ENCODE data around the gene MYO5C. TPM values are rescaled to one million over a fixed set of nuclear protein-coding genes. Genes with fewer than 3 reads are reported as not detected.

The MYO5C gene
- total and polyA plus RNA-seq, 10 of the 15 experiments (the other 5 are each of a cell fraction or from before 2014, with no cell fraction given): 0.29 to 1.3 (median 0.75) TPM

DNA sequence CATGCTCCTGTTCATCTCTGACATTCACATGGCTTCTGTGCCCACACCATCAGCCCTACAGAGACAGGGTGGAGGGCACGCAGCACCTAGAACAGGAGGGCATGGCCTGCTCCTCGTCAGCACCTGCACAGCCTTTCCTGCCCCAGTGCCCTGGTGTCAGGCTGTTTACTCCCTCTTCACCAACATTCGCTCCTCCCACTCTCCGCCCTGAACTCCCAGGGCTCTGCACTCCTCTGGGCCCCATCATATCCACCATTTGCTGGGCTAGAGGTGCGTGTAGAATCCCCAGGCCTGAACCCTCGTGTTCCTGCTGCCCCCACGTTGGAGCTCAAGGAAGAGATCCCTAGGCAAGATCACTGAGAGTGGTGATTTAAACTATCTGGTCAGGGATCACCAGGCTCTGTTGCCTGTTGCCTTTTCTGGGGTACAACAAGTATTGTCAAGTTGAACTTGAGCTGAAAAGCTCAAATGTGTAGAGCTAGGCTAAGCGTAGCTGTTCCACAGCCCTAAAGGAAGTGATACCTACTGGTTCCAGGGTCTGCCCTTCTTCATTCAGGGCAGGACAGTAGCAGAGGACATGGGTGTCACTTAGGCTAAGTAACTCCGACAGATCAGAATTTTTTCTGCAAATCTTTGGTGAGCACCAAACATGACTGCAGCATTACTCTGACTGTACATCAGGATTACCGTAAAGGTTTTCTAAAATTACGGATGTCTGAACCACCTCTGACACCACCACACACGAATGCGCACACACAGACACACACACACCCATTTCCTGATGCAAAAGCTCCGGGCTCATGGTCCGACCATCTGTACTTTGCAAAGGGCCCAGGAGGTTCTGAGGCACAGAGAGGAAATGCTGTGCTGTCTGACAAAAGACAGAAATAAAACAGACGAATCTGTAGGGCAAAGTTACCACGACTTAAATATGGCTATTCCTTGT is 60.7 kb downstream of the MYO5C start (continued):
- TF ChIP-seq RUNX3 (IDR thresholded peaks at IDR 0.05; ENCODE audit: low read length): 0 out of 2 replicates have a peak, but pooled peaks have one; percentile 20
- TF ChIP-seq IKZF1 (conservative IDR thresholded peaks at IDR 0.05): no peak
- TF ChIP-seq CREM (IDR thresholded peaks at IDR 0.05; ENCODE audit: low read depth): no peak
- TF ChIP-seq SREBF2 (IDR thresholded peaks at IDR 0.05; ENCODE audit: low read length): no peak
- 0 out of 2 replicates have a peak, but pooled peaks have one; percentile 22 for TF ChIP-seq GABPA (IDR thresholded peaks at IDR 0.05; ENCODE audit: low read depth)
- TF ChIP-seq SMAD5 (IDR thresholded peaks at IDR 0.05; ENCODE audit: low read depth): no peak

GRCh38 chr15:52233405-52233804 is 62.2 kb downstream of the MYO5C start:
- no peaks in the 10 kb centered on the region for H3K27me3 ChIP-seq (replicated peaks in 1 of 2; ENCODE audit: control insufficient read depth in 2 of 2, insufficient read depth in 2 of 2, low read length in 1 of 2)
- H3K79me2 ChIP-seq (ENCODE audit: control insufficient read depth, insufficient read depth, low read length): no peaks in the 10 kb centered on the region
- peak; percentile 74 for FAIRE-seq
- H3K36me3 ChIP-seq (ENCODE audit: control insufficient read depth in 2 of 2, insufficient read depth in 2 of 2, low read length in 1 of 2): no peaks in the 10 kb centered on the region
- in situ Hi-C loops (cut with MboI) (no loop called here), intact Hi-C loops (cut with micrococcal nuclease; ENCODE audit: unreplicated experiment) (no loop called here)
- ChIA-PET RAD21 (ENCODE audit: unreplicated experiment) (interaction anchor here (0.8 to 2.8 kb wide), 13 partner anchors 8 to 518 kb away, joined by 3 to 10 read pairs (median 5); no protein-coding TSS in a partner anchor), SMC1A (ENCODE audit: uncharacterized antibody, unreplicated experiment) (interaction anchor here (0.6 to 8.5 kb wide), 15 partner anchors 10 to 449 kb away, joined by 3 to 80 read pairs (median 4); no protein-coding TSS in a partner anchor), POLR2A (interaction anchor here (0.6 to 1.0 kb wide), 2 partner anchors 16 to 234 kb away, joined by 3 read pairs; no protein-coding TSS in a partner anchor), CTCF (interaction anchor here (0.7 to 11.7 kb wide), 14 partner anchors 8 to 502 kb away, joined by 3 to 207 read pairs (median 4); no protein-coding TSS in a partner anchor)
- peak overlapping the region; percentile 7; the same call in 1 of the 2 replicates for H3K4me3 ChIP-seq
- peak overlapping the region; percentile 49 for H3K27ac ChIP-seq (ENCODE audit: control insufficient read depth, insufficient read depth)
- 12% methylated on average over 4 of the region's 4 CpGs for WGBS (ENCODE audit: insufficient coverage, insufficient replicate concordance, low lambda C conversion rate, missing lambda C conversion rate)
- no peak for DNase-seq (ENCODE audit: low read depth, low spot score)
- H4K20me1 ChIP-seq (ENCODE audit: control insufficient read depth, insufficient read depth): no peaks in the 10 kb centered on the region
- peak overlapping the region; percentile 8 for H2AFZ ChIP-seq (ENCODE audit: control insufficient read depth, low read depth, low read length)
- peak overlapping the region; percentile 69 for H3K4me2 ChIP-seq (ENCODE audit: control insufficient read depth, insufficient read depth)
- H3K4me1 ChIP-seq (ENCODE audit: control insufficient read depth, insufficient read depth, low read length): peaks cover 56% of the 10 kb centered on the region
- no peaks in the 10 kb centered on the region for H3K9me3 ChIP-seq (replicated peaks; ENCODE audit: control insufficient read depth, insufficient read depth, low read length)
- no peak overlapping the region for H3K9ac ChIP-seq (ENCODE audit: control insufficient read depth, insufficient read depth, low read length)
- no TSS peak for BruUV-seq (replicated peaks)
- ATAC-seq: peak; percentile 79
- no peak for TF ChIP-seq E2F8 (IDR thresholded peaks at IDR 0.05; ENCODE audit: low read depth, partially characterized antibody)
- TF ChIP-seq, protein P1, sequence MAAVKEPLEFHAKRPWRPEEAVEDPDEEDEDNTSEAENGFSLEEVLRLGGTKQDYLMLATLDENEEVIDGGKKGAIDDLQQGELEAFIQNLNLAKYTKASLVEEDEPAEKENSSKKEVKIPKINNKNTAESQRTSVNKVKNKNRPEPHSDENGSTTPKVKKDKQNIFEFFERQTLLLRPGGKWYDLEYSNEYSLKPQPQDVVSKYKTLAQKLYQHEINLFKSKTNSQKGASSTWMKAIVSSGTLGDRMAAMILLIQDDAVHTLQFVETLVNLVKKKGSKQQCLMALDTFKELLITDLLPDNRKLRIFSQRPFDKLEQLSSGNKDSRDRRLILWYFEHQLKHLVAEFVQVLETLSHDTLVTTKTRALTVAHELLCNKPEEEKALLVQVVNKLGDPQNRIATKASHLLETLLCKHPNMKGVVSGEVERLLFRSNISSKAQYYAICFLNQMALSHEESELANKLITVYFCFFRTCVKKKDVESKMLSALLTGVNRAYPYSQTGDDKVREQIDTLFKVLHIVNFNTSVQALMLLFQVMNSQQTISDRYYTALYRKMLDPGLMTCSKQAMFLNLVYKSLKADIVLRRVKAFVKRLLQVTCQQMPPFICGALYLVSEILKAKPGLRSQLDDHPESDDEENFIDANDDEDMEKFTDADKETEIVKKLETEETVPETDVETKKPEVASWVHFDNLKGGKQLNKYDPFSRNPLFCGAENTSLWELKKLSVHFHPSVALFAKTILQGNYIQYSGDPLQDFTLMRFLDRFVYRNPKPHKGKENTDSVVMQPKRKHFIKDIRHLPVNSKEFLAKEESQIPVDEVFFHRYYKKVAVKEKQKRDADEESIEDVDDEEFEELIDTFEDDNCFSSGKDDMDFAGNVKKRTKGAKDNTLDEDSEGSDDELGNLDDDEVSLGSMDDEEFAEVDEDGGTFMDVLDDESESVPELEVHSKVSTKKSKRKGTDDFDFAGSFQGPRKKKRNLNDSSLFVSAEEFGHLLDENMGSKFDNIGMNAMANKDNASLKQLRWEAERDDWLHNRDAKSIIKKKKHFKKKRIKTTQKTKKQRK (IDR thresholded peaks at IDR 0.05; ENCODE audit: low read depth, low read length): no peak
- no peak for TF ChIP-seq POLR2A (IDR thresholded peaks at IDR 0.05; ENCODE audit: low read depth, low read length)
- no peak for TF ChIP-seq CBFB (IDR thresholded peaks at IDR 0.05; ENCODE audit: low read depth)
- no peak for TF ChIP-seq JUNB (IDR thresholded peaks at IDR 0.05)
- no peak for TF ChIP-seq STAT1 (conservative IDR thresholded peaks at IDR 0.05)
- TF ChIP-seq CEBPB (IDR thresholded peaks at IDR 0.05; ENCODE audit: borderline replicate concordance in 1 of 2, low read depth in 2 of 2, low read length in 2 of 2): no peak
- no peak for TF ChIP-seq MEF2B (IDR thresholded peaks at IDR 0.05; ENCODE audit: partially characterized antibody, poor library complexity, severe bottlenecking)
- TF ChIP-seq MTA2 (IDR thresholded peaks at IDR 0.05; ENCODE audit: low read depth): peak; percentile 49; the same call in 1 of the 2 replicates
- TF ChIP-seq IKZF1 (conservative IDR thresholded peaks at IDR 0.05): peak; percentile 62

Measured in GM12878 (cell line).